Activated naive CD4-positive, alpha-beta T cell treated with anti-CD3 and anti-CD28 coated beads, Interleukin-2, amount 50 U/mL, for 16 hours (primary cell): Measurements from ENCODE around the gene PLCB1.
"Not testable (repeated sequence)": the region's sequence is repeated elsewhere in the genome, so short reads cannot be mapped to it uniquely, and the experiment has no call there.

ENCODE experiments used
- DNase-seq: peaks from one replicate; pipeline ENCODE4 v3.0.0-alpha.2; 2020

Gene PLCB1

GRCh38 chr20:8131598-8132483, at the start of gene PLCB1:
PLCB1 (plus strand) TSS chr20:8132266; CDS start chr20:8132652, 386 bp downstream.
- peak; percentile 64 for DNase-seq

GRCh38 chr20:8082989-8083388, 49.1 kb upstream of the PLCB1 start:
- no peak for DNase-seq

GRCh38 chr20:8089668-8090067, 42.4 kb upstream of the PLCB1 start:
- DNase-seq: no peak

GRCh38 chr20:8094415-8094818, 37.6 kb upstream of the PLCB1 start:
- DNase-seq: no peak

GRCh38 chr20:8094850-8095249, 37.2 kb upstream of the PLCB1 start:
- DNase-seq: no peak

GRCh38 chr20:8095648-8096572, 36.2 kb upstream of the PLCB1 start:
- DNase-seq: no peak

- DNase-seq: no peak
Observed at GRCh38 chr20:8097307-8097706, 34.8 kb upstream of the PLCB1 start.

- DNase-seq: no peak
Observed at GRCh38 chr20:8104252-8104651, 27.8 kb upstream of the PLCB1 start.

- not testable (repeated sequence) for DNase-seq
Observed at GRCh38 chr20:8114612-8115011, 17.5 kb upstream of the PLCB1 start.

GRCh38 chr20:8115436-8115835, 16.6 kb upstream of the PLCB1 start:
- no peak for DNase-seq

- no peak for DNase-seq
Observed at GRCh38 chr20:8116067-8116811, 15.8 kb upstream of the PLCB1 start.

GRCh38 chr20:8117636-8118035, 14.4 kb upstream of the PLCB1 start:
- DNase-seq: no peak

GRCh38 chr20:8118039-8118438, 14.0 kb upstream of the PLCB1 start:
- no peak for DNase-seq

- no peak for DNase-seq
Observed at GRCh38 chr20:8118760-8119159, 13.3 kb upstream of the PLCB1 start.

- no peak for DNase-seq
Observed at GRCh38 chr20:8121666-8122065, 10.4 kb upstream of the PLCB1 start.

- DNase-seq: no peak
Observed at GRCh38 chr20:8124639-8125038, 7.4 kb upstream of the PLCB1 start.

GRCh38 chr20:8126181-8126580, 5.9 kb upstream of the PLCB1 start:
- DNase-seq: no peak

- DNase-seq: no peak
Observed at GRCh38 chr20:8126841-8127378, 5.2 kb upstream of the PLCB1 start.

GRCh38 chr20:8127553-8128255, 4.4 kb upstream of the PLCB1 start:
- DNase-seq: no peak

GRCh38 chr20:8128291-8129060, 3.6 kb upstream of the PLCB1 start:
- DNase-seq: no peak
